NCI-H446 treated with DMSO at 0.1 percent for 48 hours (cell line): ENCODE data around the gene TRIM7.

Experiments
- DNase-seq: peaks from one replicate; lab custom pipeline; 2025; lab: John Stamatoyannopoulos, UW

Gene TRIM7

GRCh38 chr5:181204826-181205760, at the start of gene TRIM7:
TSS of gene TRIM7 (minus strand) at chr5:181205196. CDS start at chr5:181205110, 86 bp downstream.
- no peak for DNase-seq

- DNase-seq = no peak
Measured at GRCh38 chr5:181248277-181248676, 43.3 kb upstream of the TRIM7 start.

GRCh38 chr5:181246276-181247049, 41.5 kb upstream of the TRIM7 start:
- no peak for DNase-seq

GRCh38 chr5:181245427-181246275, 40.7 kb upstream of the TRIM7 start:
- DNase-seq = no peak

- DNase-seq = no peak
Measured at GRCh38 chr5:181243564-181244343, 38.8 kb upstream of the TRIM7 start, which contains the start of gene RACK1. TSS of gene RACK1 (minus strand) at chr5:181243906. CDS start at chr5:181243800, 106 bp downstream.

GRCh38 chr5:181243018-181243563, 38.1 kb upstream of the TRIM7 start:
- DNase-seq = no peak

GRCh38 chr5:181242031-181242451, 37.0 kb upstream of the TRIM7 start:
- no peak for DNase-seq

- no peak for DNase-seq
Measured at GRCh38 chr5:181241393-181241975, 36.5 kb upstream of the TRIM7 start.

- DNase-seq = no peak
Measured at GRCh38 chr5:181239062-181239663, 34.2 kb upstream of the TRIM7 start.

- no peak for DNase-seq
Measured at GRCh38 chr5:181237729-181238385, 32.9 kb upstream of the TRIM7 start.

GRCh38 chr5:181236954-181237641, 32.1 kb upstream of the TRIM7 start:
- DNase-seq = no peak

- DNase-seq = no peak
Measured at GRCh38 chr5:181236471-181236870, 31.5 kb upstream of the TRIM7 start.

- no peak for DNase-seq
Measured at GRCh38 chr5:181235689-181236366, 30.8 kb upstream of the TRIM7 start.

GRCh38 chr5:181235323-181235688, 30.3 kb upstream of the TRIM7 start:
- DNase-seq = no peak

- no peak for DNase-seq
Measured at GRCh38 chr5:181234455-181235306, 29.7 kb upstream of the TRIM7 start.

GRCh38 chr5:181233801-181234454, 28.9 kb upstream of the TRIM7 start:
- no peak for DNase-seq
